Activated CD4-positive, alpha-beta memory T cell treated with anti-CD3 and anti-CD28 coated beads for 36 hours (primary cell): Measurements from ENCODE around the gene SLC35F1. TPM values are rescaled to one million over a fixed set of nuclear protein-coding genes. Genes with fewer than 3 reads are reported as not detected.
"Not testable (repeated sequence)": the region's sequence is repeated elsewhere in the genome, so short reads cannot be mapped to it uniquely, and the experiment has no call there.

Experiments used
- CTCF ChIA-PET: fragments of 350-600 bp; sonication (Branson Sonifier 250); formaldehyde crosslinking; loops from one replicate; lab custom pipeline; 2021; ENCODE audit warnings: antibody characterized with exemption, inconsistent platforms; lab: Charles Lee
- POLR2A ChIA-PET: fragments of 350-600 bp; sonication (Branson Sonifier 250); formaldehyde crosslinking; loops from one replicate; lab custom pipeline; 2021; ENCODE audit warnings: antibody characterized with exemption; lab: Charles Lee
- DNase-seq: peaks from one replicate; pipeline ENCODE4 v3.0.0-alpha.2; 2020
- H3K27ac Mint-ChIP-seq: one replicate; pipeline ENCODE4 v1.8.0; 2021; ENCODE audit warnings: mixed read lengths
- H3K27me3 Mint-ChIP-seq: one replicate; pipeline ENCODE4 v1.8.0; 2021; ENCODE audit warnings: mixed read lengths
- H3K36me3 Mint-ChIP-seq: one replicate; pipeline ENCODE4 v1.8.0; 2021; ENCODE audit warnings: mixed read lengths
- H3K4me1 Mint-ChIP-seq: one replicate; pipeline ENCODE4 v1.8.0; 2021; ENCODE audit warnings: low read depth, mixed read lengths
- H3K4me3 Mint-ChIP-seq: one replicate; pipeline ENCODE4 v1.8.0; 2021; ENCODE audit warnings: mild to moderate bottlenecking, mixed read lengths
- H3K9me3 Mint-ChIP-seq: one replicate; pipeline ENCODE4 v1.8.0; 2021; ENCODE audit warnings: mixed read lengths
- intact Hi-C: fragments of 100-400 bp; cut with micrococcal nuclease; formaldehyde crosslinking; loops from one replicate; pipeline ENCODE4 v1.15.1; 2023
- total RNA-seq, 2 experiments: library from RNA; stranded (reverse); gene quantifications; one replicate each; pipeline ENCODE4 v1.2.3, GENCODE V29; 2021

Gene SLC35F1
- total RNA-seq, 2 experiments from 2014 or later, result 0.14 to 0.19 TPM

- POLR2A ChIA-PET, H3K9me3 Mint-ChIP-seq: not testable (repeated sequence)
Observed at GRCh38 chr6:118037479-118037878, 130.4 kb downstream of the SLC35F1 start.

GRCh38 chr6:118042855-118043254 lies 135.8 kb downstream of the SLC35F1 start:
- POLR2A ChIA-PET, result no interaction called here

More at GRCh38 chr6:118037479-118037878, 130.4 kb downstream of the SLC35F1 start:
- H3K4me3 Mint-ChIP-seq, H3K27ac Mint-ChIP-seq, intact Hi-C loops, H3K27me3 Mint-ChIP-seq, H3K4me1 Mint-ChIP-seq, DNase-seq, H3K36me3 Mint-ChIP-seq, CTCF ChIA-PET: not testable (repeated sequence)

GRCh38 chr6:118044275-118044674 lies 137.2 kb downstream of the SLC35F1 start:
- Mint-ChIP-seq H3K27me3 (peaks cover 6% of the 10 kb centered on the region), H3K4me1 (no peaks in the 10 kb centered on the region), H3K27ac (no peak overlapping the region), H3K9me3 (no peaks in the 10 kb centered on the region), H3K4me3 (no peak overlapping the region), H3K36me3 (no peaks in the 10 kb centered on the region)
- ChIA-PET CTCF (no interaction called here), POLR2A (no interaction called here)
- intact Hi-C loops, result no loop called here
- DNase-seq, result no peak

More at GRCh38 chr6:118042855-118043254, 135.8 kb downstream of the SLC35F1 start:
- Mint-ChIP-seq H3K4me1 (no peaks in the 10 kb centered on the region), H3K27me3 (peaks cover 6% of the 10 kb centered on the region), H3K9me3 (no peaks in the 10 kb centered on the region), H3K36me3 (no peaks in the 10 kb centered on the region), H3K4me3 (no peak overlapping the region), H3K27ac (no peak overlapping the region)
- intact Hi-C loops, result no loop called here
- CTCF ChIA-PET, result interaction anchor here (0.6 kb wide), 1 partner anchor 212 kb away, joined by 3 read pairs; no protein-coding TSS in a partner anchor
- no peak for DNase-seq

DNA sequence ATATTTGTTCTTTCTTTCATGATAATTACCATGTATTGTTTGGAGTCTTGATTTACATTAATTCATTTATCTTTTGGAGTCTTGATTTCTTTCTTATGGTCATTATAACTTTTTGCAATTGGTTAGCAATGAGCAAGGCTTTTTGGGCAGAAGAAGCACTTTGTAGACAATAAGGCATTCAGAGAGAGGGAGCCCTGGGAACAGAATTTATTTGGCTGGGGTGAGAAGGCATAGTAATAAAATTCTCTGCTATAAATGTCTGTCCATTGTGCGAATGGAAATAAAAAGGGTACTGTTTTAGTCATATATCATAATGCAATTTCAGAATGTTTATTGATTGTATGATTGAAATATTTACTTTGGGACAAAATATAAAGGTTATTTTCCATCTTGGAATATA lies 147.0 kb downstream of the SLC35F1 start:
- intact Hi-C loops, result no loop called here
- no peaks in the 10 kb centered on the region for H3K36me3 Mint-ChIP-seq
- H3K27me3 Mint-ChIP-seq, result peaks cover 2% of the 10 kb centered on the region
- CTCF ChIA-PET, result no interaction called here
- no peaks in the 10 kb centered on the region for H3K4me1 Mint-ChIP-seq
- no peak for DNase-seq
- POLR2A ChIA-PET, result no interaction called here
- H3K4me3 Mint-ChIP-seq, result no peak overlapping the region
- H3K27ac Mint-ChIP-seq, result no peak overlapping the region
- no peaks in the 10 kb centered on the region for H3K9me3 Mint-ChIP-seq

DNA sequence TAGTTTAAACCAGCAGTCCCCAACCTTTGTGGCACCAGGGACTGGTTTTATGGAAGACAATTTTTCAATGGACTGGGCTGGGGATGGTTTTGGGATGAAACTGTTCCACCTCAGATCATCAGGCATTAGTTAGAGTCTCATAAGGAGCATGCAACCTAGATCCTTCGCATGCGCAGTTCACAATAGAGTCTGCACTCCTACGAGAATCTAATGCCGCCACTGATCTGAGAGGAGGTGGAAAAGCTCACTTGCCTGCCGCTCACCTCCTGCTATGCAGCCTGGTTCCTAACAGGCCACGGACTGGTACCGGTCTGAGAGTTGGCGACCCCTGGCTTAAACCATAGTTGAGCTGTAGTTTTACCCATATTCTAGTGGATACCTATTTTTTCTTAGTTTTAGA lies 154.6 kb downstream of the SLC35F1 start:
- Mint-ChIP-seq H3K27ac (no peak overlapping the region), H3K27me3 (peaks cover 2% of the 10 kb centered on the region), H3K36me3 (no peaks in the 10 kb centered on the region), H3K4me1 (no peaks in the 10 kb centered on the region), H3K4me3 (no peak overlapping the region), H3K9me3 (no peaks in the 10 kb centered on the region)
- ChIA-PET CTCF (no interaction called here), POLR2A (no interaction called here)
- intact Hi-C loops, result no loop called here
- DNase-seq, result no peak

GRCh38 chr6:118080547-118080946 lies 173.5 kb downstream of the SLC35F1 start:
- no peak for DNase-seq
- Mint-ChIP-seq H3K27me3 (peaks cover 3% of the 10 kb centered on the region), H3K4me3 (no peak overlapping the region), H3K4me1 (no peaks in the 10 kb centered on the region), H3K9me3 (no peaks in the 10 kb centered on the region), H3K36me3 (no peaks in the 10 kb centered on the region), H3K27ac (no peak overlapping the region)
- POLR2A ChIA-PET, result no interaction called here
- CTCF ChIA-PET, result no interaction called here
- intact Hi-C loops, result no loop called here

GRCh38 chr6:118083711-118084110 lies 176.6 kb downstream of the SLC35F1 start:
- no peak for DNase-seq
- intact Hi-C loops, result no loop called here
- Mint-ChIP-seq H3K4me3 (no peak overlapping the region), H3K36me3 (no peaks in the 10 kb centered on the region), H3K9me3 (no peaks in the 10 kb centered on the region), H3K27ac (no peak overlapping the region), H3K4me1 (no peaks in the 10 kb centered on the region), H3K27me3 (peaks cover 3% of the 10 kb centered on the region)
- POLR2A ChIA-PET, result no interaction called here
- CTCF ChIA-PET, result no interaction called here

GRCh38 chr6:118085665-118086064 lies 178.6 kb downstream of the SLC35F1 start:
- no peak overlapping the region for H3K27ac Mint-ChIP-seq
- no peaks in the 10 kb centered on the region for H3K4me1 Mint-ChIP-seq
- peaks cover 2% of the 10 kb centered on the region for H3K27me3 Mint-ChIP-seq
- no peak overlapping the region for H3K4me3 Mint-ChIP-seq
- no peak for DNase-seq
- intact Hi-C loops, result no loop called here
- no peaks in the 10 kb centered on the region for H3K9me3 Mint-ChIP-seq
- ChIA-PET POLR2A (no interaction called here), CTCF (no interaction called here)
- no peaks in the 10 kb centered on the region for H3K36me3 Mint-ChIP-seq

DNA sequence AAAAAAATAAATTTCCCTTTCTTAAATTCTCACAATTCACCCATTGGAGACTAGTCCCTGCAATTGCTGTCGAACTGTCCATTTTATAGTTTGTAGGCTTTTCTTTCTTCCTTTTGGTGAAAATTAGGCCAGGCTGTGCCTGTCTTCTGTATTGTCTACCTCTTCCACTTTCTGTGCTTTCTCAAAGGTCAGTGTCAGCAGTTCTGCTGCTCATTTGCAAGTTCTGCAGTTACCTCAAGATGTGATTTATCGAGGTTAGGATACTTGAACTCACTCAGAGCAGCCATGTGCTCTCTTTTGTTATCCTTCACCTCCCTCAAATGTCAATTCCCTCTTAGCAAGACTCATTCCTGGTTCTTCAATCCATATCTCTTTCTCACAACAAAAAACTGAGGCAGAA lies 179.1 kb downstream of the SLC35F1 start:
- Mint-ChIP-seq H3K4me1 (no peaks in the 10 kb centered on the region), H3K36me3 (no peaks in the 10 kb centered on the region), H3K27ac (no peak overlapping the region), H3K27me3 (peaks cover 1% of the 10 kb centered on the region), H3K4me3 (no peak overlapping the region), H3K9me3 (no peaks in the 10 kb centered on the region)
- ChIA-PET POLR2A (no interaction called here), CTCF (no interaction called here)
- intact Hi-C loops, result no loop called here
- DNase-seq, result no peak

DNA sequence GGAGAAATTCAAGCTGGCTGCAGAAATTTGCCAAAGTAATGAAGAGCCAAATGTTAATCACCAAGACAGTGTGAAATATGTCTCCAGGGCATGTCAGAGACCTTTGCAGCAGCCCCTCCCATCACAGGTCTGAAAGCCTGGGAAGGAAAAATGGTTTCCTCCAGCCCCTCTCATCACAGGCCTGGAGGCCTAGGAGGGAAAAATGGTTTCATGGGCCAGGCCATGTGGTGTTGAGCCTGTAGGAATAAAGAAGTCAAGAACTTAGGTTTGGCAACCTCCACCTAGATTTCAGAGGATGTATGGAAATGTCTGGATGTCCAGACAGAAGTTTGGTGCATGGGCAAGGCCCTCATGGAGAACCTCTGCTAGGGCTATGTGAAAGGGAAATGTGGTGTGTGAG lies 185.0 kb downstream of the SLC35F1 start:
- POLR2A ChIA-PET, result no interaction called here
- Mint-ChIP-seq H3K27ac (no peak overlapping the region), H3K4me3 (no peak overlapping the region), H3K36me3 (no peaks in the 10 kb centered on the region), H3K4me1 (no peaks in the 10 kb centered on the region), H3K27me3 (peaks cover 1% of the 10 kb centered on the region), H3K9me3 (peaks cover 7% of the 10 kb centered on the region)
- CTCF ChIA-PET, result no interaction called here
- intact Hi-C loops, result no loop called here
- no peak for DNase-seq

- no peak for DNase-seq
- ChIA-PET CTCF (no interaction called here), POLR2A (no interaction called here)
- no peaks in the 10 kb centered on the region for H3K36me3 Mint-ChIP-seq
- no peaks in the 10 kb centered on the region for H3K27me3 Mint-ChIP-seq
- peaks cover 3% of the 10 kb centered on the region for H3K9me3 Mint-ChIP-seq
- H3K27ac Mint-ChIP-seq, result no peak overlapping the region
- no peak overlapping the region for H3K4me3 Mint-ChIP-seq
- no peaks in the 10 kb centered on the region for H3K4me1 Mint-ChIP-seq
- intact Hi-C loops, result no loop called here
Observed at GRCh38 chr6:118097576-118097975, 190.5 kb downstream of the SLC35F1 start.

DNA sequence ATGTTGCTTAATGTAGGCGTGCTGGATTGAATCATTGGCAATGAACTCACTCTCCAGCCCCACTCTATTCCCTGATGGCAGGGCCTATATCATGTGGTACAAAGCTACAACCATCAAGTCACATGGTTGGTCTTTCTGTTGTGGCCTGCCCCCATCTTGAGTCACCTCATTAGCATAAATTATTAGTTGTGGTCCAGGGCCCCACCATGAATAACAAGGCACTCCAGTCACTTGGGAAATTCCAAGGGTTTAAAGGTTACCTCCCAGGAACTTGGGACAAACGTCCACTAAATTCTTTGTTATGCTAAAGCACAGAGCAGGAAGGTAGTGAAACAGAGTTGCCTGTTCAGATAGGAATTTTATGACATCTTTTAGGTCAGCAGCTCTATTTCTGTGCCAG lies 193.7 kb downstream of the SLC35F1 start:
- Mint-ChIP-seq H3K27me3 (no peaks in the 10 kb centered on the region), H3K9me3 (peaks cover 3% of the 10 kb centered on the region), H3K4me3 (no peak overlapping the region), H3K36me3 (no peaks in the 10 kb centered on the region), H3K27ac (no peak overlapping the region), H3K4me1 (no peaks in the 10 kb centered on the region)
- intact Hi-C loops, result no loop called here
- DNase-seq, result no peak
- ChIA-PET CTCF (no interaction called here), POLR2A (interaction anchor here (0.6 kb wide), 1 partner anchor 22 kb away, joined by 5 read pairs; no protein-coding TSS in a partner anchor)

- POLR2A ChIA-PET, result no interaction called here
- Mint-ChIP-seq H3K36me3 (no peaks in the 10 kb centered on the region), H3K27me3 (no peaks in the 10 kb centered on the region), H3K4me1 (no peaks in the 10 kb centered on the region), H3K27ac (no peak overlapping the region), H3K9me3 (peaks cover 3% of the 10 kb centered on the region), H3K4me3 (no peak overlapping the region)
- CTCF ChIA-PET, result no interaction called here
- no peak for DNase-seq
- intact Hi-C loops, result no loop called here
Observed at GRCh38 chr6:118101220-118101619, 194.2 kb downstream of the SLC35F1 start.
